ENCODE results near the gene MRPL37. TPM values are rescaled to one million over a fixed set of nuclear protein-coding genes. Genes with fewer than 3 reads are reported as not detected.

The MRPL37 gene
- total RNA-seq, 1 donor = 79.5 TPM

GRCh38 chr1:54243022-54243421 lies 43.1 kb downstream of the MRPL37 start:
- TF ChIP-seq CTCF (IDR thresholded peaks at IDR 0.05; ENCODE audit: insufficient read depth, low read depth, low read length) = no peak
- DNase-seq (ENCODE audit: low read depth) = no peak

DNA sequence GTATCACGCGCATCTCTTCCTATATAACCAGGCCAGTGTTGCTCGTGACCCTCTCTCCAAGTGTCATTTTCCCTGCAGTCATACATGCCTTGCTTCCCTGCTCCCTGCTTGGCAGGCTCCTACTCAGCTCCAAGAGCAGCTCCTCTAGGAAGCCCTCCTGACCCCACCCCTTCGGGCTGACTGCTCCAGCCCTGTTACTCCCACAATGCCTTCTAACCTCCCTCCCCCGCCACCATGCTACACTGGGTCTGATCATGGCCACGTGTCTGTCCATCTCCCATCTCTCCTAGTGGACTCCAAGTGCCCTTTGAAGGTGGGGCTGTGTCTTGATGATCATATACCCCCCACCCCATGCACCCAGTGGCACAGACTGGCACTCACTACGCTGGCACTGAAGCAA lies 44.7 kb downstream of the MRPL37 start:
- TF ChIP-seq CTCF (IDR thresholded peaks at IDR 0.05; ENCODE audit: insufficient read depth, low read depth, low read length) = no peak
- H3K4me3 ChIP-seq (ENCODE audit: low read depth, low read length) = no peak overlapping the region
- DNase-seq (ENCODE audit: low read depth) = no peak

More at GRCh38 chr1:54243022-54243421, 43.1 kb downstream of the MRPL37 start:
- H3K4me3 ChIP-seq (ENCODE audit: low read depth, low read length) = no peak overlapping the region

GRCh38 chr1:54245501-54245900 lies 45.5 kb downstream of the MRPL37 start:
- TF ChIP-seq CTCF (IDR thresholded peaks at IDR 0.05; ENCODE audit: insufficient read depth, low read depth, low read length) = no peak
- H3K4me3 ChIP-seq (ENCODE audit: low read depth, low read length) = no peak overlapping the region
- DNase-seq (ENCODE audit: low read depth) = no peak

DNA sequence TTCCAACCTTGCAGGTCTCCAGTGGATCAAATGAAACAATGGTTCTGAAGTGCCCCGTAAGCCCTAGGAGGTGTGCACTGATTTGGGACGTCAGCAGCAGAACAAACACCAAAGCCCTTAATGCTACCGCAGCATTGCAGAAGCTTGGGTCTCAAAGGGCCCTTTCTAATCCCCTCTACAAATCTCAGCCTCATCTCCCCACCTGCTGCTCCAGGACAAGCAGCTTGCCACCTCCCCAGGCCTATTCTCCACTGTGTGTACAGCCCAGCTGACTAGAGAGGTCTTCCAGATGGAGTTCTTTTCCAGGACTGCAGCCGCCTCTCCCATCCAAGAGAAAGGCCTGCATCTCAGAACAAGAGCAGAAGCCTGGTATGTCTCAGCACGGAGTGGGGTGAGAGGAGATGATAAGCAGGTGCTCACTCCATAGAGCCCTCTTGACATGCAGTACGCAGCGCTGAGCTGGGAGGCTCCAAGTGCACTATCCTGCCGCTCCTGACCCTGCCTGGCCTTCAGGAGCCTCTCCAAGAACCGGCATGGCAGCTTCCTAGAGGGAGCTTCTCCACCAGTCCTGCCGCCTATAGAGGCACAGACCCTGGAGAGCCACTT lies 46.3 kb downstream of the MRPL37 start:
- no peak overlapping the region for H3K4me3 ChIP-seq (ENCODE audit: low read depth, low read length)
- DNase-seq (ENCODE audit: low read depth) = no peak
- no peak for TF ChIP-seq CTCF (IDR thresholded peaks at IDR 0.05; ENCODE audit: insufficient read depth, low read depth, low read length)

DNA sequence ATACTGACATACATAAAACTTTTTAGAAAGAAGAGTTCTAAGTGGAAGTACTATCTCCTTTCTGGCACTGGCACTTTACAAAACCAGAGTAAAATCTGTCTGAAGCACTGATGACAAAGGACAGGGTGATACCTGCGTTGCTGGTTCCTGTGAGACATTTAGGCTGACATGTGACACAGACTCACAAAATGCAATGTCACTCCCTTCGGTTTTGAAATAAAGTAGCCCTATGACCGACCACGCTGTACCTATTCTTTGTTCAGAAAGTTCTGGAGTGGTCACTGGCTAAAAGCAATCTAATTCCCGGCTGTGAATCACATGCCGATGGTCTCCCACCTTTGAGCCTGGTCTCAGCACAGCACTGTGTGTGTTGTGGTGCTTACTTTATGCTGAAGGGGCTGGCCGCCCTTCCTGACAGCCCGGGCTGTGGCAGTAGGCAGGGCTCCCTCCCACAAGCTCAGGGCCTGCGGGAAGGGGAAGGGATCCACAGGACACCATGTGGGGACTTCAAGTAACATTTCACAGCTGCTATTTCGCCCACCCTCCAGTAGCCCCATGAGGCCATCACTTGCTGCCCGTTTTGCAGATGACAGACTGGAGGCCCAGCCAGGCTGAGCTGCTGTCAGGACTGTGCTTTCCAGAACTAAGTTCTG lies 48.0 kb downstream of the MRPL37 start:
- no peak overlapping the region for H3K4me3 ChIP-seq (ENCODE audit: low read depth, low read length)
- DNase-seq (ENCODE audit: low read depth) = no peak
- TF ChIP-seq CTCF (IDR thresholded peaks at IDR 0.05; ENCODE audit: insufficient read depth, low read depth, low read length) = no peak

GRCh38 chr1:54248966-54249365 lies 49.0 kb downstream of the MRPL37 start:
- H3K4me3 ChIP-seq (ENCODE audit: low read depth, low read length) = no peak overlapping the region
- no peak for DNase-seq (ENCODE audit: low read depth)
- no peak for TF ChIP-seq CTCF (IDR thresholded peaks at IDR 0.05; ENCODE audit: insufficient read depth, low read depth, low read length)
